Measurements from ENCODE around the gene SLC2A14.
A peak's percentile ranks its signal among the peaks of the same experiment; 100 is the strongest.
"Not testable (repeated sequence)": the region's sequence is repeated elsewhere in the genome, so short reads cannot be mapped to it uniquely, and the experiment has no call there.

Gene SLC2A14

DNA sequence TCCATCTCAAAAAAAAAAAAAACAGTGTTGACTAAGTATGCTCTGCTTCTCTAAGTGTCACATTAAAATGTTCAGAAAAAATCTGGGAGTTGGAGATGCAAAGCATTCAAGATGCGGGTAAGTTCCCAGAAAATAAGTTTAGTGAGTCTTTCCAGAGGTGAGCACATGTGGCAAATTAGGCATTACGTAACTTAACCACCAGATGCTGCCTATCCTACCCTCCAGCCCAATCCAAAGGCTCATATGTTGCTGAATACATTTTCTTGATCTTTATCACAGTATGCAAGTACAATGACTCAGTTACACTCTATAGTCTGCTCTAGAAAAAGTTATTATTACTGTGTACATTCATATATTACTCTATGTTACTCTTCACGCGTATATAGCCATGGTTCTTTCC is 3.6 kb downstream of the SLC2A14 start:
- DNase-seq (ENCODE audit: low read depth): peak; percentile 66

DNA sequence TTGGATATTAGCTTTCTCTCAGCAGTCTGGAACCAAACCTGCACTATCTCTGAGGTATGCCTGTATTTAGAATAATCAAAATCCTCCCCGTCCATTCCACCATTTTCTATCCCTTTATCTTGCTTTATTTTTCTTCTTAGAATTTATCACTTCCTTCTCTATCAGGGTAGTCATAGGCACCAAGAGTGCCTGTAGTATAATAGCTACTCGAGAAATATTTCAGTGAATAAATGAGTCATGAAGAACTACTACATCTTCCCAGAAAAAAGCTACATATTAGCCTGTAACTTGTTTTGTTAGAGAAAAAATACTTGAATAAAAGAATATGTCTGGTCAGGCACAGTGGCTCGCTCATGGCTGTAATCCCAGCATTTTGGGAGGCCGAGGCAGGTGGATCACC is 4.3 kb downstream of the SLC2A14 start:
- peak; percentile 20 for DNase-seq (ENCODE audit: low read depth)

DNA sequence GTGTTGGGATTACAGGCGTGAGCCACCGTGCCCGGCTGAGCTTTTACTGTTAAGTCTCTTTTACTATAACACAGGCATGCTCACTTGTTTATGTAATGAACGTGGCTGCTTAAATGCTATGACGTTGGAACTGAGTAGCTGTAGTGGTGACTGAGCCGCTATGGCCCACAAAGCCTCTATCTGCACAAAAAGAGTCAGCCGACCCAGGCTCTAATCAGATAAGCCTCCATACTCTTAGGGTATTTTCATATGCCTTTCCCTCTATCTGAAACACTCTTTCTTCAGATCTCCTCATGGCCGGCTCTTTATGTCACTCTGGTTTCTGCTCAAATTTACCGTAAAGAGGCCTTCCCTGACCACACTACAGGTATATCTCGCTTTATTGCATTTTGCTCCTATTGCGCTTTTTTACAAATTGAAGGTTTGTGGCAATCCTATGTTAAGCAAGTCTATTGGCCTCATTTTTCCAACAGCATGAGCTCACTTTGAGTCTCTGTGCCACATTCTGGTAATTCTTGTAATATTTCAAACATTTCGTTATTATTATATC is 8.0 kb downstream of the SLC2A14 start:
- no peak for DNase-seq (ENCODE audit: low read depth)

DNA sequence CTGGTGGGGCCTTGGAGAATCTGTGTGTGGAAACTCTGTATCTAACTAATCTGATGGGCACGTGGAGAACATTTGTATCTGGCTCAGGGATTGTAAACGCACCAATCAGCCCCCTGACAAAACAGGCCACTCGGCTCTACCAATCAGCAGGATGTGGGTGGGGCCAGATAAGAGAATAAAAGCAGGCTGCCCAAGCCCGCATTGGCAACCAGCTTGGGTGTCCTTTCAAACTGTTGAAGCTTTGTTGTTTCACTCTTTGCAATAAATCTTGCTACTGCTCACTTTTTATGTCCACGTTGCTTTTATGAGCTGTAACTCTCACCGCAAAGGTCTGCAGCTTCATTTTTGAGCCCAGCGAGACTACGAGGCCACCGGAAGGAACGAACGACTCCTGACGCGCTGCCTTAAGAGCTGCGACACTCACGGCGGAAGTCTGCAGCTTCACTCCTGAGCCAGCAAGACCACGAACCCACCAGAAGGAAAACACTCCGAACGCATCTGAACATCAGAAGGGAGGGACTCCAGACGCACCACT is 9.8 kb downstream of the SLC2A14 start:
- not testable (repeated sequence) for DNase-seq (ENCODE audit: low read depth)

DNA sequence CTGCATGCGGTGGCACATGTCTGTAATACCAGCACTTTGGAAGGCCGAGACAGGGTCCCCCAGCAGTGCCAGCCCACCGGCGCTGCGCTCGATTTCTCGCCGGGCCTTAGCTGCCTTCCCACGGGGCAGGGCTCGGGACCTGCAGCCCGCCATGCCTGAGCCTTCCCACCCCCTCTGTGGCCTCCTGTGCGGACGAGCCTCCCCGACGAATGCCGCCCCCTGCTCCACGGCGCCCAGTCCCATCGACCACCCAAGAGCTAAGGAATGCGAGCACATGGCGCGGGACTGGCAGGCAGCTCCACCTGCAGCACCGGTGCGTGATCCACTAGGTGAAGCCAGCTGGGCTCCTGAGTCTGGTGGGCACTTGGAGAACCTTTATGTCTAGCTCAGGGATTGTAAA is 10.4 kb downstream of the SLC2A14 start:
- not testable (repeated sequence) for DNase-seq (ENCODE audit: low read depth)

DNA sequence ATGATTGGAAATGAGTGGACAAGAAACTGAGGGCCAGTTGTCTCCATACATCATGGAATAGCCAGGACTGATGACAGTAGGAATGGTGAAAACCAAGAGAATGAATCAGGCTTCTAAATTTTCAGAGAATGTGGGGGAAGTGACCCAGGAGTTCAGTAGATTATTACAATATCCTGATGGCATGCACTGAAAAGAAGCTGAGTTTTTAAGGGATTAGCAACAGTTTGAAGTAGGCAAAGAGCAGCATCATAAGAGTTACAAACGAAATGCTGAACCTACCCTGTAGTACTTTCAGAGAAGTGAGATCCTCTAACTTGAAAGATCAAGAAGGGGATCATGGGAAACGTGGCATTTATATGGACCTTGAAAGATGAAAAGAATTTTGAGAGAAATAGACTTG is 13.2 kb downstream of the SLC2A14 start:
- peak; percentile 52 for DNase-seq (ENCODE audit: low read depth)

DNA sequence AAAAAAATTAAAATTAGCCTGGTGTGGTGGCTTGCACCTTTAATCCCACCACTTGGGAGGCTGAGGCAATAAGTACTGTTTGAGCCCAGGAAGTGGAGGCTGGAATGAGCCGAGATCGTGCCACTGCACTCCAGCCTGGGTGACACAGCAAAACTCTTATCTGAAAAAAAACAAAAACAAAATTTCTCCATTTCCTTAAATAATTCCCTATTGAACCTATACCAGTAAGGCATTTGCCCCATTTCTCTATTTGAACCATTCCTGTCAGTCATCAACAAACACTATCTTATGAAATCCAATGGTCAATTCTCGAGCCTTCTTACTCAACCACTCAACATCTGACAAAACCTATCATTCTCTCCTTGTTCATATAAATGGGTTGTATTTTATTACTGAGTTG is 14.7 kb downstream of the SLC2A14 start:
- DNase-seq (ENCODE audit: low read depth): peak; percentile 1

DNA sequence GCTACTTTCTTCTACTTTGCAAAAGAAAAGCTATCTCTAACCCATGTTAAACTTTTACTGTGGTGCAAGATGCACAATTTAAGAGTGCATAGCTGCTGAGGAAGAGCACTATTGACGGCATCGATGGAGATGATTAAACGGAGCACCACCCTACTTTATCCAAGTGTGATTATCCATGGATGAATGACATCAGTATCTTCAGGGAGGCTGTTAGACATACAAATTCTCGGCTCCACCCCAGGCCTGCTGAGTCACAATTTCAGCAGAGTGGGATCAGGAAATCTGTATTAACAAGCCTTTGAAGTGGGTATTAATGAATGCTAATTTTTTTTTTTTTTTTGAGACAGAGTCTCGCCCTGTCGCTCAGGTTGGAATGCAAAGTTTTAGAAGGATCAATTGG is 16.2 kb downstream of the SLC2A14 start:
- DNase-seq (ENCODE audit: low read depth): peak; percentile 26

DNA sequence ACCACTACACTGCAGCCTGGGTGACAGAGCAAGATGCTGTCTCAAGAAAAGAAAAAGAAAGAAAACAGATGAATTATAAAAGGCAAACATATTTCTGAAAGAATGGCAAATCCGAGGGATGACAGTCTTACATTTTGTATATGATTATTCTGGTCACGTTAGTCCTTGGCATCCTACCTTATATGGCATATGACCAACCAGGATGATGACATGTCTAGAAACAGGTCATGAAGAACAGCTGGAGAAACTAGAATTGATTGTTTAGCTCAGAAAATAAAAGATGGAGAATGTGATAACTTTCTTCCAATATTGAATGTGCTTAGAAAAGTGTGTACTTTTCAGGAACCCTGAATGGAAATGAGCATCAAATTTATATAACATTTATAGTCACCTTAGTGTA is 19.2 kb downstream of the SLC2A14 start:
- DNase-seq (ENCODE audit: low read depth): no peak

DNA sequence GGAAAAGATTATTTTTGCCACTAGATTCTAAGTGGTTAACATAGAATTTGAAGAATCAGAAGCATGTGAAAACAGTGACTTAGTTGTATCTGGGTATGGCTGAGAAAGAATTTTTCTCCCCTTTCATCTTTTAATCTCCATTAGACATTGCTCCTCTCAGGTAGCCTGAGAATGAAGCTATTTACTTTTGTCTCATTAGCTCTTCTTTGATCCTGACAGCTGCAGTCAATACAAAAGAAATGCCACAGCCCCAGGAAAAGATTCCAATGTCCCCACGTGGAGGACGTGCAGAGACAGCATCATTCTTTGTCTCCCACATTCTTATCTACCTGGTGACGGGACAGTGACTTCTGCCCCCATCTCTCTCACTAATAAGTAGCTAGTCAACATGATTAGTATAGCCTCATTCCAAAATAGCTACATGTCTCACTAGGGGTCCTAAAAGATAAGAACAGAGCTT is 21.1 kb downstream of the SLC2A14 start:
- peak; percentile 5 for DNase-seq (ENCODE audit: low read depth)

DNA sequence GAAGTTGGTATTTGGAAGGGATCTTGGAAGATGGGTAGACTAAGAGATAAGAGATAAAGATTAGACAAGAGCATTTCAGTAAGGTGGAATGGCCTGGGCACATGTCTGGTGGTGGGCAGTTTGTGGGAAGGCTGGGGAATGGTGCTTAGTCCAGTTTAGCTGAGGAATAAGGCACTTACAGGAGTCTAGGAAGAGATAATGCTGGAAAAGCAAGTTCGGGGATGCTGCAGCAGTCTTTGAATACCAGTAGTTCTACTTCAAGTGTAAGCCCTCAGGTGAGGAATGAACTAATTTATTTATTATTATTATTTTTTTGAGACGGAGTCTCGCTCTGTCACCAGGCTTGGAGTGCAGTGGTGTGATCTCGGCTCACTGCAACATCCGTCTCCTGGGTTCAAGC is 22.6 kb downstream of the SLC2A14 start:
- DNase-seq (ENCODE audit: low read depth): not testable (repeated sequence)

DNA sequence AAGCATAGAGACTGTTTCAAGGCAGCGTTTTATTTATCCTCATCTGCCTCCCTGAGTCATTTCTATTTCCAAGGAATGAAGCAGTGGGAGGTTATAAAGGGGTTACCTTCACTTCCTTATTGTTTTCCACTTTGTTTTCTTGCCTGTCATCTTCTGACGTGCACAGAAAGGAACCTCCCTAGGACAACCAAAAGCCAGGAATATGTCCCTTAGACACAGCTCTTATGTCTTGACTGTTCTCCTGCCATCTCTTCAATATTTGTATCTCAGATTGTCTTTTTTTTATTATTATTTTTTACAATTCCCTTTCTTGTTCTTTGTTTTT is 24.7 kb downstream of the SLC2A14 start:
- DNase-seq (ENCODE audit: low read depth): not testable (repeated sequence)

DNA sequence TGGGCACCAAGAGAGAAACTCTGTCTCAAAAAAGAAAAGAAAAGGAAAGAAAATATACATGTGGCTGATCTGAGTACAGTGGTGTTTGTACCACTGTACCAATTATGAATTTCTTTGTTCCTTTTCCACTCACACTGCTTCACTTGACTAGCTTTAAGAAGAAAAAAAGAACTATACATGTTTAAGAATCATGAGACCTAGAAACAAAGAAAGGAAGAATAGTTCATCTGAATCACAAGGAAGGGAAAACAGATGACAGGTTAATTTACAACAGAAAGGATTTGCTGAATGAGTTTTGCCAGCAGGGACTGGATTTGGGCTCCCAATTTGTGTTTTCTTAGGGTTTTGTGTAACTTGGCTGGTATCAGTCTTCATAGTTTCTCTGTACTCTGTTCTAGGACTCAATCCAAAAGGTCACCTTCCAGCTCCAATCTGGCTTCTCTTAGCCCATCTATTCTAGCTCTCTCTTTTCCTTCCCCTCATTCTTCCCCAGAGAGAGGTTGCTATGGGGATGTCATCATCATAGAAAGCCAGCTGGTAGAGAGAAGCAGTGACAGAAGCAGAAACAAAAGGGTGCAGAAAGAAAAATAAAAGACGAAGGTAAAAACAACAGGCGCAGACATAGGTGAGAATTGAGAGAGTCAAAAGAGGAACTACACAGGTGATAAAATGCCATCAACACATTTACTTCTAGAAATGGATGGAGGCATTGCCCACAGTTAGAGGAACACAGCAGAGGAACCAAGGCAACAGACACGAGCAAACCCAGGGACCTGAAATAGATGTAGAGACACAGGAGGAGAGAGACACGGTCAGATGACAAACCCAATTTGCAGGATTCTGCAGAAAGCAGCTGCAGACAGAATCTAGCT is 25.3 kb downstream of the SLC2A14 start:
- DNase-seq (ENCODE audit: low read depth): not testable (repeated sequence)

DNA sequence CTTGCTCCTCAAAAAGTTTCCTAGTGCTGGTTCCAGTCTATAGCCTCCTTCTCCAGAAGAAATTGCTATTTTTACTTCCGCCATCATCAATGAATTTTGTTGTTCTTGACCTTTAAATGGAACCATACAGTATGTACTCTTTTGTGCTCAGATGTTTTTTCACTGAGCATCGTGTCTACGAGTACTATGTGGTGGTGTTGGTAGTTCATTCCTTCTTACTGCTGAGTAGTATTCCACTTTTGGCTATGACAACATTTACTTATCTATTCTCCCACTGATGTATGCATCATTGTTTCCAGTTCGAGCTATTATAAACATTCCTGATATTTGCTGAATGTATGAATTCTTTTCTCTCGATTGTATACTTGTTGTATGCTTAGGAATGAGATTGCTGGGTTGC is 28.6 kb downstream of the SLC2A14 start:
- DNase-seq (ENCODE audit: low read depth): peak; percentile 17

DNA sequence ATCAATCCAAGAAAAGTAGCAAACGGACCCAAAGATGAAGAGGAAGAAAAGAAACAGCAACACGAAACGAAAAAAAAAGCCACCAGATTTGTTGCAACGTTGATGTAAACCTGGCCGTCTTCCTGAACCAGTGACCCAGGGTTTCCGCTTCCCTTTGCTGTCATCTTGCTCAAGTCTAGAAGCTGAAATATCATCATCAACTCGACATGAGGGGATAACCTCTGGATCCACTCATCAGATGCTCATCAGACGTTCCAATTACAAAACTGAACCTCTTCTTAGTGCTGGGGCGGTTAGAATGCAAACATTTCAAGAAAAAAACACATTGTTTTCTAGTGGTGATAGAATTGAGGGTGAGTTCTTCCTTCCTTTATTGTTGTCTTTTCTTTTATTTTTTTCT is 29.1 kb downstream of the SLC2A14 start:
- DNase-seq (ENCODE audit: low read depth): peak; percentile 25

DNA sequence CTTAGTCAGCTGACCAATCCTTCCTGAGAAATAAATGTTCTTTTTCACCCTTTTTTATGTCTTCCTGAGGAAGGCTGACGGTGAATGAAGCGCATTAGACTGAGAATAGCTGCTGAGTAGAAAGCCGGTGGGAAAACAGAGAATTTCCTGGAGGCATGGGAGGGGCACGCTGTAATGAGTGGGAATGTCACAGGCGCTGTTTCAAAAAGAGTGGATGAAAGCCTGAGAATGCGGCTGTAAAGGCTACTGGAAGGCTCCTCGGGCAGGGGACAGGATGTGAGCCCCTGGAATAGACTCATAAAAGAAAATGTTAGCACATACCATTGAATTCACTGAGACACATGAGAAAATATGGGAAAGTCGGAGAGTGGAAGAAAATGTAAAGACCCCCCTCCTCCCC is 29.6 kb downstream of the SLC2A14 start:
- not testable (repeated sequence) for DNase-seq (ENCODE audit: low read depth)

DNA sequence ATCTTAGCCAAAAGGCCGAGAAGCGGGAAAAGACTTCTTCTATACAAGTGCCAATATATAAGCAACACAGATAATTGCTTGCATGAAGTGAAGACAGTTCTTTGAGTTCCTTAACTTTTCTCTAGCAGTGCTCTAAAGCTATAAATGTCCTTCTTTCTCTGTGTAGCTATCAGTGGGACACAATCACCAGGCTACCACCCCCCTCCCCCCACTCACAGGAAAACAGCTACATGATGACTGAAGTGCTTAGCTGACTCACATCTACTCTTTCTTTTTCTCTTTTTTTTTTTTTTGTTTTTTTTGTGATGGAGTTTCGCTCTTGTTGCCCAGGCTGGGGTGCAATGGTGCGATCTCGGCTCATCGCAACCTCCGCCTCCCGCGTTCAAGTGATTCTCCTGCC is 30.3 kb downstream of the SLC2A14 start:
- DNase-seq (ENCODE audit: low read depth): not testable (repeated sequence)

DNA sequence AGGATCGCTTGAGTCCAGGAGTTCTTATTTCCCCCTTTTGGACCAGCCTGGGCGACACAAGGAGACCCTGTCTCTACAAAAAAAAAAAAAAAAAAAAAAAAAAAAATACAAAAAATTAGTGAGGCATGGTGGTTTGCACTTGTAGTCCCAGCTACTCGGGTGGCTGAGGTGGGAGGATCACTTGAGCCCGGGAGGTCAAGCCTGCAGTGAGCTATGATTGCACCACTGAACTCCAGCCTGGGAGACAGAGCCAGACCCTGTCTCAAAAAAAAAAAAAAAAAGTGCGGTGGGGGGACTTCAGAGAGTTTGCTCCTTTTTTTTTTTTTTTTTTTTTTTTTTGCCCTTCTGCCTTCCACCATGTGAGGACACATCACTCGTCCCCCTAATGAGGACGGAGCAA is 32.9 kb downstream of the SLC2A14 start:
- not testable (repeated sequence) for DNase-seq (ENCODE audit: low read depth)

DNA sequence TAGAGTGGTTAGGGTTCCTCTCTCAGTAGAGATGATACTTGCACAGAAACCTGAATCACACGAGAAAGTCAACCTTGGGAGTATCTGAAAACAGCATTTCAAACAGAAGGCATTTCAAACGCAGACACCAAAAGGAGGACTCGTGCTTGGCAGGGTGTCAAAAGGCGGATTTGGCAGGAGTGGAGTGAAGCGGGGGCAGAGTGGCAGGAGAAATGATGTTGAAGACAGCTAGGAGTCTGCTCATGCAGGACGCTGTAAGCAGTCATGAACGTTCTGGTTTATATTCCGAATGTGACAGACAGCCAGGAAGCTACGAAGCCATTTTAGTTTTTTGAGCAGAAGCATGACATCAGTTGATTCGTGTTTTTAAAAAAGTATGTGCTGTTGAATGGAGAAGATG is 33.5 kb downstream of the SLC2A14 start:
- peak; percentile 12 for DNase-seq (ENCODE audit: low read depth)

DNA sequence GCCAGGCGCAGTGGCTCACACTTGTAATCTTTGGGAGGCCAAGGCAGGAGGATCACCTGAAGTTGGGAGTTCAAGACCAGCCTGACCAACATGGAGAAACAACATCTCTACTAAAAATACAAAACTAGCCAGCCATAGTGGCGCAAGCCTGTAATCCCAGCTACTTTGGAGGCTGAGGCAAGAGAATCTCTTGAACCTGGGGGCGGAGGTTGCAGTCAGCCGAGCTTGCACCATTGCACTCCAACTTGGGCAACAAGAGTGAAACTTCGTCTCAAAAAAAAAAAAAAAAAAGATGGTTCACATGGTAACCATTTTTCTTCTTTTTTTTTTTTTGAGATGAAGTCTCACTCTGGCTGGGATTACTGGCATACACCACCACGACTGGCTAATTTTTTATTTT is 35.3 kb downstream of the SLC2A14 start:
- DNase-seq (ENCODE audit: low read depth): no peak

DNA sequence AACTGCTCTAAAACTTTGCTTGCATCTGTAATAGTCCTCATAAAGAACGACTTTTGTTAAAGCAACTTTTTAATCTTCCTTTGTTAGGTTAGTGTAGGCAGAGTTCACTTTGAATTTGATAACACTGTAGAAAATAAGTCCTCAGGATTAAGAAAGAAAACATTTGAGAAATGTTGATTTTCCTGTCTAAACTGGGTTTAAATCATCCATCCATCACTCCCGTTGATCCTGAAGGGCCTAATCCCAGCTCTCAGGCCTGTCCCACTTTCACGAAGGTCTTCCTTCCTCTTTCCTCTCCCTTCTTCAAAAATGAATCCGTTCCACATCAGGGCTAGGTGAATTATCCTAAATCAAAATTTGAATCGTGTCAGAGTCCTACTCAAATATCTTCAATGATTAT is 36.9 kb downstream of the SLC2A14 start:
- DNase-seq (ENCODE audit: low read depth): no peak

DNA sequence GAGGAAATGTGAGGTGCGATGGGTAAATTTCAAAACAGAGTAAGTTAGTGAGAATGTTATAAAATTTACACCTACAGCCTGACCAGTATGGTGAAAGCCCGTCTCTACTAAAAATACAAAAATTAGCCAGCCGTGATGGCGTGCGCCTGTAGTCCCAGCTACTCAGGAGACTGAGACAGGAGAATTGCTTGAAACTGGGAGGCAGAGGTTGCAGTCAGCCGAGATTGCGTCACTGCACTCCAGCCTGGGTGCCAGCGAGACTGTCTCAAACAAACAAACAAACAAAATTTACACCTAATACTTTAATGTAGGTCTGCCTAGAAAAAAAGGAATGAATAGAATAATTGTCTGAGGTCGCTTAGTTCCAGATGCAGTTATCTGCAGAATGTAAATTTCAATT is 37.6 kb downstream of the SLC2A14 start:
- DNase-seq (ENCODE audit: low read depth): no peak

DNA sequence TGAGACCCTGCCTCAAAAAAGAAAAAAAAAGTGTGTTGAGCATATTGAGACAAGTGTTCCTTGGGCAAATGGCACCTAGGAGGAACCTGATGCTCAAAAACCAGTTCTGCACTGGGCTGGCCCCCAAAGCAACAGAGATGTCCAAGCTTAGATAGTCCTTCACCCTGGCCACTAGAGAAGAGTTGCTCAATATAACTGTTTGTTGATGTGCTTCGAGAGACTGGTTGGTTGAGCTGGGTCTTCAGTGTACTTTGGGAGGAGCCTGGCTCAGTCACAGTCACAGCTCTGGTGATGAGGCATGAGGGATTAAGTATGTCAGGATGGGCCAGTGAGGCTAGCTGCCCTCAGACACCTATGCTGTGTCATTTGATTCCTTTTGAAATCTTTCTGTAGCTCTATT is 38.0 kb downstream of the SLC2A14 start:
- peak; percentile 7 for DNase-seq (ENCODE audit: low read depth)

DNA sequence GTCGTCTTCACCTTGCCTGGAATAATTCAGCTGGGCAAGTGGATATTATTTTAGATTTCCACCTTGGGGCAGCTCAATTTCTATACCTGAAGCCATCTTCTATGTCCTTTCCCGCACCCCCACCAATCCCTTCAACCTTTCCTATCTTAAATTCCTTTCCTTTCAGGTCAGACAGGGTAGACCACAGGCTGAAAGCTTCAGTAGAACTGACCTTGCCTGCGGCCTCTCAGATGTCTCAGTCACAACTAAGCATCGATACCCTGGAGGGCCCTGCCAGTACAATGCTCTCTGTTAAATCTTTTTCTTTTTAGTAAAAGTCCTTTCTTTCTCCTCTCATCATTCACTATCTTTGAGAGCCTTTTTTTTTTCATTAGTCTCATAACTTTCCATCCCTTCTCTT is 38.9 kb downstream of the SLC2A14 start:
- peak; percentile 1 for DNase-seq (ENCODE audit: low read depth)

All from iris pigment epithelial cell (primary cell).